HG03342 (cell line): ENCODE data around the gene ACER2.
A peak's percentile ranks its signal among the peaks of the same experiment; 100 is the strongest.

Experiments
- ATAC-seq: cut with Tn5 transposase; IDR thresholded peaks from one replicate; pipeline ENCODE4 v1.9.1; 2021; ENCODE audit warnings: mild to moderate bottlenecking, moderate library complexity; ENCODE audit not compliant: unreplicated experiment

The ACER2 gene

GRCh38 chr9:19451240-19452087 is 42.7 kb downstream of the ACER2 start:
- ATAC-seq, result peak; percentile 97

- no peak for ATAC-seq
Observed at GRCh38 chr9:19456426-19456825, 47.6 kb downstream of the ACER2 start.

DNA sequence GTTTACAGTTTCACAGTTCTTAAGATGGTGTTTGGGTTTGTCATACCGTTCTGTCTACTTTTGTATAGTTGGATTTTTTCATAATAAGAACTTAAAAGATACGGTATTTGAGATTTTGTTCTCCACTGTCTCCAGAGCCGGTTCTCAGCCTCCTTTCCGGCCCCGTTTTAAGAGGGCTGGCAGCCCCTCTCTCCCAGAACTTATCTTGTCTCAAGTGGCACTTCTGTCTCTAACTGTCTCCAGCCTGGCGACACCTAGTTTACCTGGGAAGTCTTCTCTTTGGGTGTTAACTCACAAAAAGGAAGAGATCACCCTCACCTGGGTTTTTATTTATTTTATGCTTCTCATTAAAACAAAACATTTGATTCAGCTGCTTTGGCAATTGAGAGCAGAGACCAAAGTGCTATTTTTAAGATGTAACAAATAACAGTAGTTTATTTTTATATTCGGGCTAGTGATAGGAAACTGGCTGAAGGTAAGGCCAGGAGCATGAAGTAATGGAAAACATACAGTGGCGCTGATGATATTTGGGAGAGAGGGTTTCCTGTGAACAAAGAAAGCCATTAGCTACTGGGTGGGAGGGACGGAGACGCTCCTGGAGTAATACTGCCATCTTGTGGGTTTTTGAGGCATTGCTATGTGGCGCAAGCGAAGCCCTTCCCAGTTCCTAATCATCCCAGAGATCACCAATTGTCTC is 48.3 kb downstream of the ACER2 start:
- peak; percentile 75 for ATAC-seq

DNA sequence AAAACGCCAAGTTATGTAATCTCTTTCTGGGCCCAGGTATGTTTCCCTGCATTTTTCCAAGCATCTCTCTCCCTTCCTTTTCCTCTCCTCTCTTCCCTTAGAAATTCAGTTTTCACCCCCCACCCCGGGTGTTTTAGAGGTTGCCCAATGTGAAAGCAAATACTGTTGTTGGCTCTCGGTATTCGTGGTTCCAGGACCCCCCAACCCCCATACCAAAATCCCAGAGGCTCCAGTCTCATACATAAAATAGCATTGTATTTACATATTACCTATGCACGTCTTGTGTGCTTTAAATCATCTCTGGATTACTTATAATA is 48.8 kb downstream of the ACER2 start:
- peak; percentile 5 for ATAC-seq

GRCh38 chr9:19460243-19460642 is 51.4 kb downstream of the ACER2 start:
- ATAC-seq, result no peak

DNA sequence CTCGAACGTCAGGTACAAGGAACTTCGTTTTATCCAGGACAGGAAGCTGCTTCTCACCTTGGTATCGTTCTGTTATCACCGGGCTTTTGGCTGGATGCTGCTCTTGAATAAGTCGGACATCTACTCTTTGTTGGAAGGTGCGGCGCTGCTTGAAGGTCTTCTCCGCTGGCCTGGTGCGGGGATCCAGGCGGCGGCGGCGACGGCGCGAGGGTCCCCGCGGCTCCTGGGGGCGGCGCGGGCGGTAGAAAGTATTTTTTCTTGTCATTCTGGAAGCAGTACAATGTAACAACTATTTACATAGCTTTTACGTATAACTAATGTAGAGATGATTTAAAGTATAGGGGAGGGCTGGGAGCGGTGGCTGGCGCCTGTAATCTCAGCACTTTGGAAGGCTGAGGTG is 52.3 kb downstream of the ACER2 start:
- ATAC-seq, result no peak

GRCh38 chr9:19464061-19464763 is 55.4 kb downstream of the ACER2 start:
- peak; percentile 1 for ATAC-seq

- peak; percentile 96 for ATAC-seq
Observed at GRCh38 chr9:19464764-19465585, 56.2 kb downstream of the ACER2 start.

DNA sequence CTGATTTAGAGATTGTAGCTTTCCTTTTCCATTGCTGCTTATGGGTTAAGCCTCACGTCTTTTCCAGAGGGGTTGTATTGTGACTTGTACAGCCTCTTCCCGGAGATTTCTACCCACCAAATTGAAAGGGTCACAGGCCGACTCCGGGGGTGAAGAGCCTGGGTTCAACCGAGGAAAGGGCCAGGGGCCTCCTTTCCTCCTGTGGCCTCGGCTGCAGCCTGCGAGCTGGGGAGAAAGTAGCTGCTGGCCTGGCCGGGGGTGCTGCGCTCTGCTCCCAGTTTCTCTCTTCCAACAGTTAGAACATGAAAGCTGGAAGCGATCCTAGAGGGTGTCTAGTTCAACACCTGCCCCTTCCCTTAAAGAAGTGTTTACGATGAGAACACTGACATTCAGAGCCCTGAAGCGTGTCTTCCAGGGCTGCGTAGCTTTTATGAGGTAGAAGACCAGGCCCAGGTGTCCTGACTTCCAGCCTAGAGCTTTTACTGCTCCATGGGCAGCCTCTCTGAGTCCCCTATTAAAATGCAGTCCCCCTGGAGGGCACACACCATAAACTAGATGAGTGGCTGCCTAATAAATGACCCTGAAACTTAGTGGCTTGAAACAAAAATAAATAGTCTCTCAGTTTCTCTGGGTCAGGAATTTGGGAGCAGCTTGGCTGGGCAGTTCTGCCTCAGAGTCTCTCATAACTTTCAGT is 56.9 kb downstream of the ACER2 start:
- ATAC-seq, result no peak

GRCh38 chr9:19466280-19466639 is 57.5 kb downstream of the ACER2 start:
- no peak for ATAC-seq

- ATAC-seq, result no peak
Observed at GRCh38 chr9:19469271-19469670, 60.5 kb downstream of the ACER2 start.

- no peak for ATAC-seq
Observed at GRCh38 chr9:19470567-19470966, 61.8 kb downstream of the ACER2 start.

- ATAC-seq, result no peak
Observed at GRCh38 chr9:19470981-19471650, 62.3 kb downstream of the ACER2 start.

DNA sequence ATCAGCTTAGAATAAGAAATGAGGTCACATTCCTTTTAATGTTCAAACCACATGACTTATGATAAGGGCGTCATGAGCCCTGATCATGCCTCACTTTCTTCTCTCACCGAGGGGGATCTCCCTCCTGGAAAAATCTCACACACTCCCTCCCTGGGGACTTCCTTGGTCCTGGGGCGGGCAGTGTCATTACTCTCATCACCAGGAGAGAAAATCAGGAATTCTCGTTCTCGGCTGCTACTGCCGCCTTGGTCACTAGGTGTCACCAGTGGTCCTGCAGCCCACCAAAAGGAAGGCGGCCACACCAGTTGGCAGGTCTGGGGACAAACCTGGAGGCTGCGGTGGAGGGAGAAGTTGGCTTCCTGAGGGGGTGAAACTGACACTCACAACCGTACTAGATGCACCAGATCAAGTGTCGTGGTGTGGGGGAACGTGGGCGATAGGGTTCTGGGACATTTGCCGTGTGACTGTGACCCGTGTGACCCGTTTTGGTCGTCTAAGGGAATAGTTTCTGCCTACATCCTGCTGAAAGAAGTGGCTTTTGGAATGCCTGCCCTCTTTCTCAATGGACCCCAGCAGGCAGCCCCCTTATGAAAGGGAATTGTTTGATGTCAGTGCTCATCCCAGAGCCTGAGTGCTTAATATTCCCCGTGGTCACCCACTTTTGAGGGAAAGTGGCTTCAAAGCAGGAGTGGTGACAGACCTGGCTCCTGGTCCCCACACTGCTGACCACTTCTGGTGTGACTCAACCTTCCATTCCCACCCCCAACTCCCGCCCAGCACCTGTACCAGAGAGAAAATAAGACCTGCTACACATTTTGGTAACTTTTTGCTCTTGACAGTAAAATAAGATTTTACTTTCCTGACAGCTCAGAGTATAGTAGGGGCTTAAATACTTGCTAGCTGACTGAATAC is 63.2 kb downstream of the ACER2 start:
- peak; percentile 78 for ATAC-seq

- no peak for ATAC-seq
Observed at GRCh38 chr9:19473605-19474004, 64.8 kb downstream of the ACER2 start.

- no peak for ATAC-seq
Observed at GRCh38 chr9:19479874-19480273, 71.1 kb downstream of the ACER2 start.

GRCh38 chr9:19480345-19480744 is 71.5 kb downstream of the ACER2 start:
- no peak for ATAC-seq

DNA sequence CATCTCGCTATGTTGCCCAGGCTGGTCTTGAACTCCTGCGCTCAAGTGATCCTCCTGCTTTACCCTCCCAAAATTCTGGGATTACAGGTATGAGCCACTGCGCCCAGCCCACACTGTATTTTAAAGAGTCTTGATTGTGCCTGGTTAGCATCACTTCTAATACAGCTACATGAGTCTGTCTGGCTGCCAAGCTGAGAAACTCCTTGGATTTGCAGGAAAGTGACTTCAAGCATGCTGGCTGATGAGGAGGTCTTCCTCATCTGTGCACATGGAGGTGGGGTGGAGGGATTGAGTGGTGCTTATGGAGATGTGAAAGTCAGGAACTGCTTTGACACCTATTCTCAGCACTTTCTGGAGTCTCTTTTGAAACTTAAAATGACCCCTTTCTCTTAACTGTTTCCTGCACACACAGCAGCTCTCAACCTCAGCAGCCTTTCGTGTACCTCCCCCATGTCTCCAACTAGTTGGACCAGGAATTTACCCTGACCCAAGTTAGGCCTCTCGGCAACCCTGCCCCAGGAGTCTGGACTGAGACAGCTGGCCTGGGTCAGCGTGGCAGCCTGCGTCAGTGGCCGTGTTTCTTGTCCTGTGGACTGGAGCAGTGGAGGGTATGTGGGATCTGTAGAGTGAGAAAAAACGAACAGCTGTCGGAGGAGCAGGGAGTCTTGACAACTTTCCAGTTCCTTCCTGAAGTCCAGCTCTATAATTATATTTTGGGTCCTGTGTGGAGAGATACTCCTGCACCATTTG is 72.5 kb downstream of the ACER2 start:
- ATAC-seq, result no peak
